A673 (cell line): ENCODE measurements around the gene CIITA.

Experiments used
- CTCF ChIP-seq: fragments of 300-800, 200-600 bp; sonication (generic); conservative IDR thresholded peaks from 2 replicates; pipeline ENCODE4 v1.5.1; 2017; ENCODE audit warnings: low read depth, mild to moderate bottlenecking, antibody characterized with exemption, low read length, moderate library complexity, mixed read lengths
- EZH2 ChIP-seq: fragments of 200-600 bp; sonication (generic); IDR thresholded peaks from 2 replicates; pipeline ENCODE4 v1.6.1; 2017; ENCODE audit warnings: borderline replicate concordance, low read depth, mild to moderate bottlenecking, mixed read lengths, antibody characterized with exemption, low read length; ENCODE audit not compliant: poor library complexity, severe bottlenecking

- no peak for TF ChIP-seq CTCF
- TF ChIP-seq EZH2 = no peak
Observed at GRCh38 chr16:10834130-10834529, 42.9 kb upstream of the CIITA start.
